ENCODE data around the gene EMX1. TPM values are rescaled to one million over a fixed set of nuclear protein-coding genes. Genes with fewer than 3 reads are reported as not detected.

The EMX1 gene
- polyA plus RNA-seq, 1 donor = 0.22 TPM

DNA sequence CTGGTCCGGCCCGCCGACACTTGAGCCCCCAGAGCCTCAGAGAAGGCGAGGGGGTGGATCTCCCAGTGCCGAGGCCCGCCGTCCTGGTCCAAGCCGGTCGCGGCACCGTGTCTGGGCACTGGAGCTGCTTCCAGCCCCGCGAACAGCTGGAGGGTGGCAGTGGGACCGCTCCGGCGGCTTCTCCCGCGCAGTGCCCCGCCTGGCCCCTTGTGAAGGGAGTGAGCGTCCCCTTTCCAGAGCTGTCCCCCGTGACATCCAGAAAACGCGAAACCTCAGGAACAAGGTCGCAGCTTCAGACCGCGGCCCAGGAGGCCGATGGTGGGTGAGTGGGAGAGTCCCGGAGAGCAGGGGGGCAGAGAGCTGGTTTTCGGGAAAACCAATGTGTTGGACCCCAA, 579 bp upstream of the EMX1 start:
- peak overlapping the region; percentile 40 for H3K4me3 ChIP-seq (ENCODE audit: low read length)
- no peak for DNase-seq
- no CpG with 5 or more reads among the region's 29 CpGs for WGBS (ENCODE audit: insufficient coverage, low lambda C conversion rate)
- peaks cover 20% of the 10 kb centered on the region for H3K9me3 ChIP-seq (ENCODE audit: control insufficient read depth, low read depth, low read length)
- peaks cover 25% of the 10 kb centered on the region for H3K4me1 ChIP-seq (ENCODE audit: control insufficient read depth, insufficient read depth, low read length)
- no peak overlapping the region for H3K27ac ChIP-seq (ENCODE audit: low read length)
- H3K36me3 ChIP-seq (ENCODE audit: control insufficient read depth, insufficient read depth, low read length) = no peaks in the 10 kb centered on the region
- peaks cover 92% of the 10 kb centered on the region for H3K27me3 ChIP-seq (ENCODE audit: control insufficient read depth, insufficient read depth, low read length)

DNA sequence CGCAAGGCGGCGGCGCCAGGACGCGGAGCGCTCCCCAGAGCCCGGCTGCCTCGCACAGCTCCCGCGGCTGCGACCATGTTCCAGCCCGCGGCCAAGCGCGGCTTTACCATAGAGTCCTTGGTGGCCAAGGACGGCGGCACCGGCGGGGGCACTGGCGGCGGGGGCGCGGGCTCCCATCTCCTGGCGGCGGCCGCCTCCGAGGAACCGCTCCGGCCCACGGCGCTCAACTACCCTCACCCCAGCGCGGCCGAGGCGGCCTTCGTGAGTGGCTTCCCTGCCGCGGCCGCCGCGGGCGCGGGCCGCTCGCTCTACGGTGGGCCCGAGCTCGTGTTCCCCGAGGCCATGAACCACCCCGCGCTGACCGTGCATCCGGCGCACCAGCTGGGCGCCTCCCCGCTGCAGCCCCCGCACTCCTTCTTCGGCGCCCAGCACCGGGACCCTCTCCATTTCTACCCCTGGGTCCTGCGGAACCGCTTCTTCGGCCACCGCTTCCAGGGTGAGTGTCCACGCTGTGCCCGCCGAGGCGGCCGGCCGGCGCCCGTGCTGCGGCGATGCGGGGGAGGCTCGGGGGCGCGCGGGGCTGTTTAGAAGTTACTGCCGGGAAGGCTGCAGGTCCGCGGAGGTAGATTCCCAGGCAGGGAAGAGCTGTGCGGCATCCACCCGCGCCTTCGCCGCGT, 696 bp downstream of the EMX1 start:
- DNase-seq = peak in 1 of 2 donors; percentile 39
- Histone ChIP-seq H3K4me1 (ENCODE audit: control insufficient read depth, insufficient read depth, low read length) (peaks cover 25% of the 10 kb centered on the region), H3K36me3 (ENCODE audit: control insufficient read depth, insufficient read depth, low read length) (no peaks in the 10 kb centered on the region)

DNA sequence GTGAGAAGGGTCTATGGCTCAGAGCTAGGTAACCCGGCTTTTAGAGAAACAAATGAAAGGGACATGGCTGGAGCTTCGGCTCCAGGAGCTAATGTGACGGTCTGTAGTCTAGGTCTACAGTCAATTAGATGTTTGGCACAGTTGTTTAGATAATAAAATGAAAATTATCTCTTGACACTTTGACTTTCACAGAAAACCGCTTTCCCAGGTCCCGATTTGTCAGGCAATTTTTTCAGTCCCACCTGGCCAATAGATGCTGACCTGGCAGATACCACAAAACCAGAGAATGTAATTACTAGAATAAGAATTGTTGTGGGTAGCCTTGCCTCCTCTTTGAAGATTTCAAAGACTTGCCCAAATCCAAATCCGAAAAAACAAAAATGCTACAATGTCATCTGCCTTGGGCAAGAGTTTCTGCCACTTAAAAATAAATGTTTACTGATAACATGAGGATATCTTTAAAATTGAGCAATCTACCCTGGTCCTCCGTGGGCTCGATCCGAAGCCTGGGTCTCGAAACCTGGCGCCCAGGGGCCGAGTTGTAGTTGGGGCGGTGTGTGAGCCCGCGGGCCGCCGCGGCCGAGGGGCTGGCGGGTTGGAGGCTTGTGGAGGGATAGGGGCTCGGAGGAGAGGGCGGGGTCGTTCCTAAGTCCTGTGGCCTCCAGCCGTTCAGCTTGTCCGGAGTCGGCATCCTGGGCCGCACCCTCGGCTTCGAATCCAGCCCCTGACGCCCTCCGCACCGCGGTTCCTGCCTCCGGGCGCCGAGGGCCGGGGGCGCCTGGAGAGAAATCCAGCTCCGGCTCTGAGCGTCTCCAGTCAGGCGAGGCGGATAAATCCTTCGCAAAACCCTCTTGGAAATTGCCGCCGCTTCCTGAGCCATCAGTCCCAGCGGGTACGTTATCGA, 2.3 kb downstream of the EMX1 start:
- Histone ChIP-seq H3K27me3 (ENCODE audit: control insufficient read depth, insufficient read depth, low read length) (peaks cover 96% of the 10 kb centered on the region), H3K4me1 (ENCODE audit: control insufficient read depth, insufficient read depth, low read length) (peaks cover 25% of the 10 kb centered on the region), H3K36me3 (ENCODE audit: control insufficient read depth, insufficient read depth, low read length) (no peaks in the 10 kb centered on the region), H3K27ac (ENCODE audit: low read length) (no peak overlapping the region), H3K4me3 (ENCODE audit: low read length) (no peak overlapping the region), H3K9me3 (ENCODE audit: control insufficient read depth, low read depth, low read length) (peaks cover 25% of the 10 kb centered on the region)
- 0% methylated on average over 2 of the region's 48 CpGs for WGBS (ENCODE audit: insufficient coverage, low lambda C conversion rate)
- DNase-seq = no peak

More for the DNA sequence above, 696 bp downstream of the EMX1 start:
- no peak overlapping the region for H3K4me3 ChIP-seq (ENCODE audit: low read length)
- no peak overlapping the region for H3K27ac ChIP-seq (ENCODE audit: low read length)
- peaks cover 20% of the 10 kb centered on the region for H3K9me3 ChIP-seq (ENCODE audit: control insufficient read depth, low read depth, low read length)
- H3K27me3 ChIP-seq (ENCODE audit: control insufficient read depth, insufficient read depth, low read length) = peaks cover 96% of the 10 kb centered on the region
- no CpG with 5 or more reads among the region's 89 CpGs for WGBS (ENCODE audit: insufficient coverage, low lambda C conversion rate)

DNA sequence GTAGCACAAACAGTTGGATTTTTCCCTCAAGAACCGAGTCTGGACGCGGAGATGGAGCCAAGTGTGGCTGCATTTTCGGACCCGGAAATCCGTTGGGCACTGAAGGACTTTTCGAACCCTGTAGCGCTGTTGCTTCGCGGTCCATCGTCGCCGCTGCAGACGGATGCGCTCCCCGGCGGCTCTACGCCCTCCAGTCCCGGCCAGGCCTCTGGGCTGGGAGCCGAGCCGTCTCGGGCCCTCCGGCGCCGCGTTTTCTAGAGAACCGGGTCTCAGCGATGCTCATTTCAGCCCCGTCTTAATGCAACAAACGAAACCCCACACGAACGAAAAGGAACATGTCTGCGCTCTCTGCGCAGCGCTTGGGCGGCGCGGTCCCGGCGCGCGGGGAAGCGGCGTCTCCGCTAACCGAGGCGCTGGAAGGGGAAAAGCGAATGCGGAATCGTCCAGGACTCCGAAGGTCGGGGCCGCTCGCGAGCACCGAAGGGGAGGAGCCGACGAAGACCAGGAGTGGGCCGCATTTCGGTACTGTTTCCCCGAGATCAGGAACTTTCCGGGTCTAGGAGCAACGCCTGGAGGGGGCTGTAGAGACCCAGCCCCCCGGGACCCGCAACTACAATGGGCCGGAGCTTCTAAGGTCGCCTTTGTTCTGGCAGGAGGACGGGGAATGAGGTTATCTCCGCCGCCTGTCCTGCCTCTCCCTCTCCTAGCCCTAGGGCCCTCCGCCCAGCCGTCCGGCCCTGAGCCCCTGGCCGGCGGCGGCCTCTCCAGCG, 3.2 kb downstream of the EMX1 start:
- peaks cover 31% of the 10 kb centered on the region for H3K9me3 ChIP-seq (ENCODE audit: control insufficient read depth, low read depth, low read length)
- peaks cover 96% of the 10 kb centered on the region for H3K27me3 ChIP-seq (ENCODE audit: control insufficient read depth, insufficient read depth, low read length)
- no peak overlapping the region for H3K27ac ChIP-seq (ENCODE audit: low read length)
- no peaks in the 10 kb centered on the region for H3K36me3 ChIP-seq (ENCODE audit: control insufficient read depth, insufficient read depth, low read length)
- peak in 1 of 2 donors; percentile 47 for DNase-seq
- H3K4me1 ChIP-seq (ENCODE audit: control insufficient read depth, insufficient read depth, low read length) = peaks cover 22% of the 10 kb centered on the region
- H3K4me3 ChIP-seq (ENCODE audit: low read length) = no peak overlapping the region
- no CpG with 5 or more reads among the region's 77 CpGs for WGBS (ENCODE audit: insufficient coverage, low lambda C conversion rate)

DNA sequence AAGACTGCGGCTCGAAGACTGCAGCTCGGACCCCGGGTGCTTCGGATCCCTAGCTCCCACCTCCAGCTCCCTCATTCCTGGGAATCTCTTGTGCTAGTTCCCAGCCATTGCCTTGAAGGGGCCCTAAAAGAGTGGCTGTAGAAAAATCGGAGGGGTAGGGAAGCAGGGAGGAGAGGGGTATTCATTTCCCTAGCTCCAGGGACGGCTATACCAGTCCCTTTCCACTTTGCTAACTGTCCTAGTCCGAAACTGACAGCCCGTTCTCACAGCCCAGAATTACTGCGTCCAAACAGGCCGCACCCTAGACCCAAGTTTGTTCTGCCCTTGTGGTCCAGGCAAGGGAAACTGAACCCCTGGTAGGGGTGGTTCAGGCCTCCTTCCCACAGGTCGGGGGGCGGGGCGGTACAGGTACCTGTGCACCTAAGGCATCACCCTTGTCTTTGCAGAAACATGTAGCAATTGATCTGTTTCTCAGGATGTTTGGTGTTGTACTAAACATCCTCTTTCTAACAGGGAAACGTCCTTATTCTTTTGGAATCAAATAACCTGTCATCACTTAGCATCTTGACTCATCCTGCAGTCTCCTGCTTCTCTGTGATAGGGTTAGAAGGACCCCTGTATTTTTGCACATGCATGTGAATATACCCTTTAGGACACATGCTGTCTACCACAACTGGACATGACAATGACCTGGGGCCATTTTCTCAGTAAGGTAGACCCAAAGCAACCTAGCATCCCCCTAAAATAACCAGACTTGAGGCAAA, 4.0 kb downstream of the EMX1 start:
- H3K27me3 ChIP-seq (ENCODE audit: control insufficient read depth, insufficient read depth, low read length) = peaks cover 94% of the 10 kb centered on the region
- H3K4me3 ChIP-seq (ENCODE audit: low read length) = no peak overlapping the region
- 0% methylated on average over 1 of the region's 15 CpGs for WGBS (ENCODE audit: insufficient coverage, low lambda C conversion rate)
- H3K27ac ChIP-seq (ENCODE audit: low read length) = no peak overlapping the region
- no peaks in the 10 kb centered on the region for H3K36me3 ChIP-seq (ENCODE audit: control insufficient read depth, insufficient read depth, low read length)
- H3K9me3 ChIP-seq (ENCODE audit: control insufficient read depth, low read depth, low read length) = peaks cover 29% of the 10 kb centered on the region
- DNase-seq = no peak
- H3K4me1 ChIP-seq (ENCODE audit: control insufficient read depth, insufficient read depth, low read length) = peaks cover 19% of the 10 kb centered on the region

DNA sequence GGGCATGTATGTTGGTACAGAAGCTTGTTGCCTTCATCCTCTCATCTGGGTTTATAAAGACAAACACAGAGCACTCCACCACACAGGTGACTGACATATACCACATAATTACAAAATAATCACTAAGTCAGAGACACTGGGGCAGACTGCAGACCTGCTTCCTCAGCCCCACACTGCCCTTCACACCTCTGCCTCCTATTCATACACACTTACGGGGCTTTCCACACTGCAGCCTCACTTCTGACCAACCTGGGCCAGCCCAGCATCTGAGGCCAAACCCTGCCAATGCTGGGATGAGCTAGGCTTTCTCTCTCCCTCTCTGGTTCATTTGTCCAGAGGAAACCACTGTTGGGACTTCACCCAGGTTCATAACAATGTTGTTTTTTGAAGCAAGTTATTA, 4.5 kb downstream of the EMX1 start:
- Histone ChIP-seq H3K27ac (ENCODE audit: low read length) (no peak overlapping the region), H3K36me3 (ENCODE audit: control insufficient read depth, insufficient read depth, low read length) (no peaks in the 10 kb centered on the region), H3K4me1 (ENCODE audit: control insufficient read depth, insufficient read depth, low read length) (peaks cover 13% of the 10 kb centered on the region)

DNA sequence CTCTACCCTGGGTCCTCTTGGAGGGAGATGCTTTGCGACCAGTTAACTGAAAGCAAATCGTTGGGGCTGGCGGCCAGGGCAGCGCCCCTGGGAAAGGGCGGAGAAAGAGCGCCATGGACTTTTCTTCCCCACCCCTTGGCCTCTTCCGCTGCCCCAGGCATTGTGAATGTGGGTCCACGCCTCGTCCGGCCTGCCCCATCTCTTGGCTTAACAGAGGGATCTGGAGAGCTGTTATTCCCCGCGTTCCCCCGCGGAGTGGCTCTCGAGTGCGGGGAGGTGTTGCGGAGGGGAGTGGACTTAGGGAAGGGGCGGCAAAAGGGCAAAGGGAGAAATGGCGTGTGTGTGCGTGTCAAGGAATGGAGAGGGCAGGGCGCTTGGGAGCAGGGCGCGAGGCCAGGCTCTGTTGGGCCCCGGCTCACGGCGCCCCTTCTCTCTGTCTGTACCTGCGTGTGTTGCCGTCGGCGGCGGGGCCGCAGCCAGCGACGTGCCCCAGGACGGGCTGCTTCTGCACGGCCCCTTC, 6.6 kb downstream of the EMX1 start:
- Histone ChIP-seq H3K36me3 (ENCODE audit: control insufficient read depth, insufficient read depth, low read length) (no peaks in the 10 kb centered on the region), H3K9me3 (ENCODE audit: control insufficient read depth, low read depth, low read length) (peaks cover 25% of the 10 kb centered on the region), H3K4me3 (ENCODE audit: low read length) (no peak overlapping the region), H3K27me3 (ENCODE audit: control insufficient read depth, insufficient read depth, low read length) (peaks cover 98% of the 10 kb centered on the region), H3K27ac (ENCODE audit: low read length) (no peak overlapping the region), H3K4me1 (ENCODE audit: control insufficient read depth, insufficient read depth, low read length) (peaks cover 9% of the 10 kb centered on the region)
- no peak for DNase-seq
- WGBS (ENCODE audit: insufficient coverage, low lambda C conversion rate) = 13% methylated on average over 3 of the region's 36 CpGs

More for the DNA sequence above, 4.5 kb downstream of the EMX1 start:
- H3K9me3 ChIP-seq (ENCODE audit: control insufficient read depth, low read depth, low read length) = peaks cover 27% of the 10 kb centered on the region
- DNase-seq = no peak
- peaks cover 94% of the 10 kb centered on the region for H3K27me3 ChIP-seq (ENCODE audit: control insufficient read depth, insufficient read depth, low read length)
- no CpG with 5 or more reads among the region's 1 CpG for WGBS (ENCODE audit: insufficient coverage, low lambda C conversion rate)
- H3K4me3 ChIP-seq (ENCODE audit: low read length) = no peak overlapping the region

DNA sequence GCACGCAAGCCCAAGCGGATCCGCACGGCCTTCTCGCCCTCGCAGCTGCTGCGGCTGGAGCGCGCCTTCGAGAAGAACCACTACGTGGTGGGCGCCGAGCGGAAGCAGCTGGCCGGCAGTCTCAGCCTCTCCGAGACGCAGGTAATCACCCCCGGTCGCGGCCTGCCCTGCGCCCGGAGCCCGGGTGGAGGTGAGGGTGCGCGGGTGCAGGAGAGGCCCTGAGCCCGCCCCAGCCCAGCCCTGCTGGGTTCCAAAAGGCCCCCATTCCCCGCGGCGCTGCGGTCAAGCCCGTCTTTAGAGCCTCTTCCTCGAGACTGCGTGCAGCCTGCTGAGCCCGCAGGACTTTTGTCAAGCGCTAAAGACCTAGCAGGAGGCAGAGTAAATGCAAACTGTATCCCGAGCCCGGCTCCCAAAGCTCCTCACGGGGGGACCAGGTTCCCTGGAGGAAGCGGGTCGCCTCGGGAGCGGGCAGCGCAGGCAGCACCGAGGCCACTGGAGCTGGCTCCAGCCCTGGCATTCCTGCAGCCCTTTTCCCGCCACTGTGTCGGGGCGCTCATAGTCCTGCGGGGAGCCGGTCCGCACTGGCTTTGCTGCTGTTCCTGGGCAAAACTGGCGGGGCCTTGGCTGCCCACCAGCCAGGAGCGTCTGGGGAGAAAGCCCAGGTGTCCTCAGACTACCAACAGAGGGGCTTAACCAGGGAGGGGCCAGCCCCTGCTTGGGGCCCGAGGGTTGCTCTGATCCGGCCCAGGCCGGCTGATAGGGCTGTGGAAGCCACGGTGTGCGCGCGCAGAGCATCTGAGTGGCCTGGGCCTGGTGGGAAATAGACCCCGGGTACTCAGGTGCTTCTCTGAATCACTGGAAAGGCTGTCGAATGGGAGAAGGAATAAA, 7.3 kb downstream of the EMX1 start:
- WGBS (ENCODE audit: insufficient coverage, low lambda C conversion rate) = no CpG with 5 or more reads among the region's 61 CpGs
- Histone ChIP-seq H3K27ac (ENCODE audit: low read length) (no peak overlapping the region), H3K9me3 (ENCODE audit: control insufficient read depth, low read depth, low read length) (peaks cover 25% of the 10 kb centered on the region), H3K36me3 (ENCODE audit: control insufficient read depth, insufficient read depth, low read length) (no peaks in the 10 kb centered on the region), H3K4me3 (ENCODE audit: low read length) (no peak overlapping the region), H3K4me1 (ENCODE audit: control insufficient read depth, insufficient read depth, low read length) (peaks cover 9% of the 10 kb centered on the region), H3K27me3 (ENCODE audit: control insufficient read depth, insufficient read depth, low read length) (peaks cover 98% of the 10 kb centered on the region)
- no peak for DNase-seq

DNA sequence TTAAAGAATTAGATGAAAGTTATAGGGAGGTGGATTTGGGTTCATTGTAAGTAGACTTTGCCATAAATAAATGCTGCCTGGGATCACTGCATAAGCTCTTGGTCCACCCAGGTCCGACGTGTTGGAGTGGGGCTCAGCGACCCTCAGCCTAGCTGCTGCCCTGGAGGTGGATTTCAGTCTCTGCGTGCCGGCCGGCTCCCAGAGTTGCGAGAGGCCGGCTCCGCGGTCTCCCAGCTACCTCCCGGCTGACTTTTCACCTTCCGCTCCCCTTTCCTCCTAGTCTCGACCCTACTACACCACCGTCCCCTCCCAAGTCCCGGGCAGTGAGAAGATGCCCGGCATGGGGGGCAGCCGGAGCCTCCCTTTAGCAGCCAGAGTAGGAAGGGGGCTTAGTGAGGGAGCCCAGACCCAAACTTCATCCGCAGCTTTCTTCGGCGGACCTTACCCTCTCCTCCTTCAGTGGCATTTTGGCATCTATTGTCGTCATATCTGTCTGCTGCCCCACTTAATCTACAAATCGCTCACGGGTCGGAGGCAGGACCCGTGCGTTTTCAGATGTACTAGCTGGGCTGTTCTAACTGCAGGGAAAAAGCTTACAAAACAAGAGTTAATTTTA, 8.1 kb downstream of the EMX1 start:
- Histone ChIP-seq H3K36me3 (ENCODE audit: control insufficient read depth, insufficient read depth, low read length) (no peaks in the 10 kb centered on the region), H3K9me3 (ENCODE audit: control insufficient read depth, low read depth, low read length) (peaks cover 18% of the 10 kb centered on the region), H3K4me1 (ENCODE audit: control insufficient read depth, insufficient read depth, low read length) (peaks cover 9% of the 10 kb centered on the region), H3K27ac (ENCODE audit: low read length) (no peak overlapping the region), H3K27me3 (ENCODE audit: control insufficient read depth, insufficient read depth, low read length) (peaks cover 98% of the 10 kb centered on the region), H3K4me3 (ENCODE audit: low read length) (no peak overlapping the region)
- no peak for DNase-seq
- no CpG with 5 or more reads among the region's 26 CpGs for WGBS (ENCODE audit: insufficient coverage, low lambda C conversion rate)
